HL-60 (cell line): ENCODE results near the gene SGK1.

ENCODE experiments used
- DNase-seq, 2 experiments: peaks; one replicate each; pipeline ENCODE4 v3.0.0-alpha.2; 2010 to 2020; ENCODE audit warnings: low read depth in 1 of 2, low spot score in 1 of 2
- H3K27ac ChIP-seq: fragments of 250-450 bp; sonication (Bioruptor Pico); replicated peaks from 2 replicates; pipeline ENCODE4 v1.5.1; 2020; ENCODE audit warnings: mild to moderate bottlenecking, moderate library complexity
- H3K27me3 ChIP-seq: fragments of 250-450 bp; sonication (Bioruptor Pico); 2 replicates; pipeline ENCODE4 v1.5.1; 2021; ENCODE audit warnings: mild to moderate bottlenecking, moderate library complexity; ENCODE audit not compliant: insufficient read depth, poor library complexity, severe bottlenecking
- H3K4me3 ChIP-seq: replicated peaks from 2 replicates; pipeline ENCODE4 v1.5.1; 2011; ENCODE audit warnings: mild to moderate bottlenecking, control low read depth, low read length; ENCODE audit not compliant: insufficient read depth
- CTCF ChIP-seq: IDR thresholded peaks from one replicate; pipeline ENCODE4 v1.5.1; 2011; ENCODE audit warnings: low read length, control low read depth, inconsistent platforms; ENCODE audit not compliant: insufficient read depth
- GABPA ChIP-seq: IDR thresholded peaks from 2 replicates; pipeline ENCODE4 v1.6.1; 2012; ENCODE audit warnings: low read depth
- POLR2AphosphoS5 ChIP-seq: IDR thresholded peaks from 2 replicates; pipeline ENCODE4 v1.6.1; 2012; ENCODE audit warnings: low read depth
- REST ChIP-seq: IDR thresholded peaks from 2 replicates; pipeline ENCODE4 v1.6.1; 2012; ENCODE audit warnings: low read depth; ENCODE audit not compliant: insufficient replicate concordance
- SPI1 ChIP-seq: IDR thresholded peaks from 2 replicates; pipeline ENCODE4 v1.6.1; 2012; ENCODE audit warnings: low read depth, mild to moderate bottlenecking, borderline replicate concordance

The SGK1 gene

GRCh38 chr6:134314006-134314821 is 3.7 kb downstream of the SGK1 start:
- H3K27ac ChIP-seq: no peak overlapping the region
- no peak overlapping the region for H3K4me3 ChIP-seq
- no peaks in the 10 kb centered on the region for H3K27me3 ChIP-seq
- TF ChIP-seq GABPA (no peak), REST (no peak), POLR2AphosphoS5 (no peak), SPI1 (no peak), CTCF (no peak)
- no peak for DNase-seq

DNA sequence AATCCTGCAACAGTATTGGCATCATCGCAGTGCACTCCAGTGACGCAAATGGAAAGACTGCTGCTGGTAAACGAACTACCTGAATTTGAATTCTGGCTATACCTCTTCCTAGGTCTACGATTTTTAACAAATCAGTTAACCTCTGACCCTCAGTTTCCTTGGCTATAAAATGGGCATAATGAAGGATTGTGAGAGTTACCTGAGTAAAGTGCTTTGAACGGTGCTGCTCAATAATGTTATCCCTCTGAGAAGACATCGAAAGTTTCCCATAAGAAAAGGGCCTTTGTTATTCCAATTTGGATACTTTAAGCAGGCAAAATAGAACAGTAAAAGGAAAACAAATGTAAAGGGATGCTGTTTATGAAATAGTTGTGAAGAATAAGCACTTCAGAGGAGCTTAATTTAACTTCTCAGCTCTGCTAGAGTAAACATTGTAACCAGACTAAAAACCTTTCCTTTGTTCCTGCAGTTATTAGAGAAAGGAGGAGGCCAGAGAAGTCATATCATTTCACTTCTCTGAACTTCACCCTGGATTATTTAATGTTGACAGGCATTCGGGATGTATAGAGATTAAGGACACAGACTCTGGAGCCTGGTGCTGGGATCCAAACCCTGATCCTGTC is 5.8 kb downstream of the SGK1 start:
- Histone ChIP-seq H3K4me3 (no peak overlapping the region), H3K27me3 (no peaks in the 10 kb centered on the region), H3K27ac (no peak overlapping the region)
- no peak for DNase-seq
- TF ChIP-seq POLR2AphosphoS5: no peak
- TF ChIP-seq CTCF: no peak
- TF ChIP-seq SPI1: no peak
- TF ChIP-seq REST: no peak
- TF ChIP-seq GABPA: no peak

GRCh38 chr6:134310817-134311216 is 7.1 kb downstream of the SGK1 start:
- no peaks in the 10 kb centered on the region for H3K27me3 ChIP-seq
- DNase-seq: no peak
- no peak overlapping the region for H3K4me3 ChIP-seq
- no peak overlapping the region for H3K27ac ChIP-seq
- TF ChIP-seq GABPA: no peak
- no peak for TF ChIP-seq SPI1
- TF ChIP-seq POLR2AphosphoS5: no peak
- TF ChIP-seq REST: no peak
- TF ChIP-seq CTCF: no peak
